Measurements from ENCODE around the gene GALNTL6. TPM values are rescaled to one million over a fixed set of nuclear protein-coding genes. Genes with fewer than 3 reads are reported as not detected.

GALNTL6 gene
- total and polyA plus RNA-seq, 7 donors = 0.14 to 2.5 (median 0.42) TPM; not detected in 1

GRCh38 chr4:172758586-172759340 is 945.6 kb downstream of the GALNTL6 start:
- Histone ChIP-seq H3K36me3 (no peaks in the 10 kb centered on the region), H3K27me3 (no peaks in the 10 kb centered on the region), H3K4me3 (no peak overlapping the region), H3K4me1 (no peaks in the 10 kb centered on the region), H3K9me3 (no peaks in the 10 kb centered on the region), H3K27ac (no peak overlapping the region)
- DNase-seq = no peak
- WGBS, 2 donors = 75 to 87% methylated on average over 2 of the region's 2 CpGs
- TF ChIP-seq CTCF (IDR thresholded peaks at IDR 0.05) = no peak
- TF ChIP-seq EP300 (IDR thresholded peaks at IDR 0.05) = no peak
- TF ChIP-seq POLR2A (IDR thresholded peaks at IDR 0.05) = no peak
- TF ChIP-seq POLR2AphosphoS5 (IDR thresholded peaks at IDR 0.05) = no peak
- intact Hi-C loops (cut with DNase I) = no loop called here

GRCh38 chr4:172760512-172760911 is 947.3 kb downstream of the GALNTL6 start:
- Histone ChIP-seq H3K27ac (no peak overlapping the region), H3K27me3 (no peaks in the 10 kb centered on the region), H3K4me1 (no peaks in the 10 kb centered on the region), H3K4me3 (no peak overlapping the region), H3K9me3 (no peaks in the 10 kb centered on the region), H3K36me3 (no peaks in the 10 kb centered on the region)
- 91 to 96% methylated on average over 6 of the region's 6 CpGs for WGBS, 2 donors
- TF ChIP-seq POLR2A (IDR thresholded peaks at IDR 0.05) (no peak), POLR2AphosphoS5 (IDR thresholded peaks at IDR 0.05) (no peak), CTCF (IDR thresholded peaks at IDR 0.05) (no peak), EP300 (IDR thresholded peaks at IDR 0.05) (no peak)
- intact Hi-C loops (cut with DNase I) = no loop called here
- DNase-seq = no peak

- no peak overlapping the region for H3K27ac ChIP-seq
- H3K9me3 ChIP-seq = no peaks in the 10 kb centered on the region
- no peaks in the 10 kb centered on the region for H3K36me3 ChIP-seq
- intact Hi-C loops (cut with DNase I) = no loop called here
- TF ChIP-seq POLR2A (IDR thresholded peaks at IDR 0.05) = no peak
- TF ChIP-seq CTCF (IDR thresholded peaks at IDR 0.05) = no peak
- no peak for TF ChIP-seq EP300 (IDR thresholded peaks at IDR 0.05)
- no peak for TF ChIP-seq POLR2AphosphoS5 (IDR thresholded peaks at IDR 0.05)
- WGBS, 2 donors = 84 to 91% methylated on average over 4 of the region's 4 CpGs
- DNase-seq = no peak
- H3K27me3 ChIP-seq = no peaks in the 10 kb centered on the region
- H3K4me1 ChIP-seq = no peaks in the 10 kb centered on the region
- no peak overlapping the region for H3K4me3 ChIP-seq
These were observed 949.7 kb downstream of the GALNTL6 start for GRCh38 chr4:172762895-172763294.

GRCh38 chr4:172770787-172771186 is 957.6 kb downstream of the GALNTL6 start:
- no peak for DNase-seq
- Histone ChIP-seq H3K27ac (no peak overlapping the region), H3K4me3 (no peak overlapping the region), H3K4me1 (no peaks in the 10 kb centered on the region), H3K36me3 (no peaks in the 10 kb centered on the region), H3K9me3 (no peaks in the 10 kb centered on the region), H3K27me3 (no peaks in the 10 kb centered on the region)
- no peak for TF ChIP-seq POLR2AphosphoS5 (IDR thresholded peaks at IDR 0.05)
- TF ChIP-seq EP300 (IDR thresholded peaks at IDR 0.05) = no peak
- no peak for TF ChIP-seq POLR2A (IDR thresholded peaks at IDR 0.05)
- TF ChIP-seq CTCF (IDR thresholded peaks at IDR 0.05) = no peak
- intact Hi-C loops (cut with DNase I) = no loop called here

- intact Hi-C loops (cut with DNase I) = no loop called here
- 85 to 86% methylated on average over 5 of the region's 5 CpGs for WGBS, 2 donors
- TF ChIP-seq CTCF (IDR thresholded peaks at IDR 0.05) = no peak
- TF ChIP-seq POLR2AphosphoS5 (IDR thresholded peaks at IDR 0.05) = no peak
- no peak for TF ChIP-seq POLR2A (IDR thresholded peaks at IDR 0.05)
- TF ChIP-seq EP300 (IDR thresholded peaks at IDR 0.05) = no peak
These were observed 959.6 kb downstream of the GALNTL6 start for GRCh38 chr4:172772781-172773180.

More at GRCh38 chr4:172772781-172773180, 959.6 kb downstream of the GALNTL6 start:
- H3K27me3 ChIP-seq = no peaks in the 10 kb centered on the region
- no peak for DNase-seq
- no peaks in the 10 kb centered on the region for H3K4me1 ChIP-seq
- no peak overlapping the region for H3K27ac ChIP-seq
- no peaks in the 10 kb centered on the region for H3K9me3 ChIP-seq
- no peak overlapping the region for H3K4me3 ChIP-seq
- H3K36me3 ChIP-seq = no peaks in the 10 kb centered on the region
